ENCODE data around the gene PCDH9.

The PCDH9 gene

DNA sequence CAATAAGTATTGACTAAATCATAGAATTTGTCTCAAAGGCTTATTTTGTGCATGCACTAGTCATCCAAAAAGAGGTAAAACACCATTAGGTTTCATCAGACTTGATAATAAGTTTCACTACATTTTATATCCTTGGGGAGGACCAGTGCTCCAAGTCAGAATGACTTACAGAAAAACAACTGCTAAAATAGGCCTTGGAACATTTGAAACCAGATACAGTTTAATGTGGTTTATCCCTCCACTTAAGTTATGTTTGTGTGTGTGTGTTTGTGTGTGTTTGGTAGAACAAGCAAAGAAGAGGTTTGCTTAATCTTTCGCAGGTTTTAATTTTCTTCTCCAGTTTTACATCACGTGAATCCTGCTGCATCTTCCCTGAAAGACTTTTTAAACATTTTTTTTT, 570.9 kb downstream of the PCDH9 start:
- Histone ChIP-seq H3K9me2 (ENCODE audit: low read depth, low read length) (no peaks in the 10 kb centered on the region), H3K27me3 (ENCODE audit: insufficient read depth, low read length) (no peaks in the 10 kb centered on the region), H3K9ac (ENCODE audit: low read length) (peak overlapping the region; percentile 31), H3K4me1 (ENCODE audit: insufficient read depth, low read length, severe bottlenecking) (peaks cover 71% of the 10 kb centered on the region), H3K4me3 (ENCODE audit: low read depth, low read length, poor library complexity, severe bottlenecking) (peak overlapping the region; percentile 50), H3K36me3 (ENCODE audit: insufficient read depth, low read length) (no peaks in the 10 kb centered on the region), H3K4me2 (ENCODE audit: low read length) (peak overlapping the region; percentile 74), H3K79me2 (ENCODE audit: insufficient read depth, low read length) (no peaks in the 10 kb centered on the region), H4K20me1 (ENCODE audit: insufficient read depth, low read length) (no peaks in the 10 kb centered on the region), H3K9me3 (ENCODE audit: low read length) (no peaks in the 10 kb centered on the region), H3F3A (ENCODE audit: insufficient read depth, low read length) (no peaks in the 10 kb centered on the region; the same call in 1 of the 2 replicates), H3K27ac (ENCODE audit: low read depth, low read length, poor library complexity, severe bottlenecking) (peak overlapping the region; percentile 87), H2AFZ (ENCODE audit: low read length) (peak overlapping the region; percentile 31)
- no peak for TF ChIP-seq CTCF (IDR thresholded peaks at IDR 0.05; ENCODE audit: low read length)
- TF ChIP-seq EZH2 (IDR thresholded peaks at IDR 0.05; ENCODE audit: borderline replicate concordance, low read length), result no peak

DNA sequence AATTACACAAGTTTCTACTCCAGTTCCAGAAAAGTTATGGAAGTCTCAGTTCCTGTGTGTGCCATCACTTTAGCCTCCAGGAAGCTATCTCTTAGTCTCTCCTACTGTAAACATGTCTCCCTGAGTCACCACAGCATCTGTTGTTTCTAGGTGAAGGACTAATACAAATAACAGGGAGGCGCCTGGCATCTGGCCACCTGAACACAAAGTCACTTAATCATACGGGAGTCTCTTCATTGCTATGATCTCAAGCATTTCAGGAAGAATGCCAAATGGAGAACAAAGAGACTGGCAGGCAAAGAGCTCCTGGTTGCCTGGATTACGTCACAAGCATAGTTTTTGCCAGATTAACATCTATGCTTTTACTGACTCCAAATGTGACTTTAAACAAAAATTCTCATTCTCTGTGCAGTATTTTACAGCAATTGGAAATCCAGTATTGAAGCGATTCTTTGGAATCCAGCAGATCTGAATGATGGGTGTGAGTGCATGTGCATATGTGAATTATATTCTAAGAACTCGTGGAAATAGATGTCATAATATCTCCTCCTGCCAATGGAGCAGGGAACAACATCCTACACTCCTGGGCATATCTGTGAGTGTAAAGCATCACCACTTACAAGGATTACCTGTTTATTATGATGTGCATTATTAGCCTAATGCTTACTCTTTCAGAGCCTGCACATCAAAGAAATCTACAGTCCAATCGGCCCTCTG, 572.8 kb downstream of the PCDH9 start:
- H3K9ac ChIP-seq (ENCODE audit: low read length), result peak overlapping the region; percentile 26
- peak overlapping the region; percentile 50 for H3K4me2 ChIP-seq (ENCODE audit: low read length)

DNA sequence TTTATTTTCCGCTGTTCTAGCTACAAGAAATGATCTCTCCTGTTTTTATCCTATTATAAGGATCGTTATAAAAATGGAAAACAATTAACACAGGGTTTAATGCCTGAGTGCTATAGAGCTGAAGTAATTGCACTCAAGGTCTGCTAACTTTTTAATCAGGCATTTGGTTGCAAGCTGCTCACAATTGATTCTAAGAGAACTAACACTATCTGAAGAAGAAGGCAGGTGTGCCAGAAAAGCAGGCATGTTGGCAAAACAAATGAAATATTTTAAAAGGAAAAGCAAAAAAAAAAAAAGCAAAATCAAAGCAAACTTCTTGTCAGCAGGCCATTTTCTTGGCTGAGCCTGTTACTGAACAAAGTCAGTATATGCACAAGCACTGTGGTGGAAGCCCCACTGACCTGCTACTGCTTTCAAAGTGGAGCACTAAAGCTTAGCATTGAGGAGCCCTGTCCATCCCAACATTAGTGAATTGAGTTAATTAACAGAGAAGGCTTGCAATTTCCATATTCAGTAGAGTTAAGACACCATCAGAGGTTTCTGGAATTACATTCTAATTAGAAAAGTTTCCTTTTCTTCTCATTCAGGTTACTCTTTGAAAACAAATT, 574.2 kb downstream of the PCDH9 start:
- Histone ChIP-seq H3K27ac (ENCODE audit: low read depth, low read length, poor library complexity, severe bottlenecking) (peak overlapping the region; percentile 20), H3F3A (ENCODE audit: insufficient read depth, low read length) (no peaks in the 10 kb centered on the region; the same call in 1 of the 2 replicates), H2AFZ (ENCODE audit: low read length) (peak overlapping the region; percentile 9; the same call in 1 of the 2 replicates), H3K4me2 (ENCODE audit: low read length) (peak overlapping the region; percentile 50), H3K9me2 (ENCODE audit: low read depth, low read length) (no peaks in the 10 kb centered on the region), H3K4me3 (ENCODE audit: low read depth, low read length, poor library complexity, severe bottlenecking) (no peak overlapping the region), H3K36me3 (ENCODE audit: insufficient read depth, low read length) (no peaks in the 10 kb centered on the region), H3K9me3 (ENCODE audit: low read length) (0 out of 2 replicates have a peak, but pooled peaks cover 8% of the 10 kb centered on the region), H3K9ac (ENCODE audit: low read length) (no peak overlapping the region), H3K27me3 (ENCODE audit: insufficient read depth, low read length) (no peaks in the 10 kb centered on the region), H3K79me2 (ENCODE audit: insufficient read depth, low read length) (no peaks in the 10 kb centered on the region), H4K20me1 (ENCODE audit: insufficient read depth, low read length) (no peaks in the 10 kb centered on the region), H3K4me1 (ENCODE audit: insufficient read depth, low read length, severe bottlenecking) (peaks cover 55% of the 10 kb centered on the region)
- TF ChIP-seq CTCF (IDR thresholded peaks at IDR 0.05; ENCODE audit: low read length) (no peak), EZH2 (IDR thresholded peaks at IDR 0.05; ENCODE audit: borderline replicate concordance, low read length) (no peak)

More for the DNA sequence above, 572.8 kb downstream of the PCDH9 start:
- peak overlapping the region; percentile 87 for H3K27ac ChIP-seq (ENCODE audit: low read depth, low read length, poor library complexity, severe bottlenecking)
- H3K9me3 ChIP-seq (ENCODE audit: low read length), result 0 out of 2 replicates have a peak, but pooled peaks cover 3% of the 10 kb centered on the region
- no peak for TF ChIP-seq CTCF (IDR thresholded peaks at IDR 0.05; ENCODE audit: low read length)
- peaks cover 63% of the 10 kb centered on the region for H3K4me1 ChIP-seq (ENCODE audit: insufficient read depth, low read length, severe bottlenecking)
- H3K9me2 ChIP-seq (ENCODE audit: low read depth, low read length), result no peaks in the 10 kb centered on the region
- no peaks in the 10 kb centered on the region for H3K27me3 ChIP-seq (ENCODE audit: insufficient read depth, low read length)
- no peaks in the 10 kb centered on the region for H3K79me2 ChIP-seq (ENCODE audit: insufficient read depth, low read length)
- peak overlapping the region; percentile 20 for H3K4me3 ChIP-seq (ENCODE audit: low read depth, low read length, poor library complexity, severe bottlenecking)
- no peaks in the 10 kb centered on the region for H3K36me3 ChIP-seq (ENCODE audit: insufficient read depth, low read length)
- H2AFZ ChIP-seq (ENCODE audit: low read length), result peak overlapping the region; percentile 82
- no peaks in the 10 kb centered on the region; the same call in 1 of the 2 replicates for H3F3A ChIP-seq (ENCODE audit: insufficient read depth, low read length)
- no peaks in the 10 kb centered on the region for H4K20me1 ChIP-seq (ENCODE audit: insufficient read depth, low read length)

All from OCI-LY1 (cell line).